ENCODE data around the gene ZNF17. TPM values are rescaled to one million over a fixed set of nuclear protein-coding genes. Genes with fewer than 3 reads are reported as not detected.
"Not testable (repeated sequence)": the region's sequence is repeated elsewhere in the genome, so short reads cannot be mapped to it uniquely, and the experiment has no call there.

The ZNF17 gene
- total RNA-seq, 1 donor from 2014 or later: 11.3 TPM

DNA sequence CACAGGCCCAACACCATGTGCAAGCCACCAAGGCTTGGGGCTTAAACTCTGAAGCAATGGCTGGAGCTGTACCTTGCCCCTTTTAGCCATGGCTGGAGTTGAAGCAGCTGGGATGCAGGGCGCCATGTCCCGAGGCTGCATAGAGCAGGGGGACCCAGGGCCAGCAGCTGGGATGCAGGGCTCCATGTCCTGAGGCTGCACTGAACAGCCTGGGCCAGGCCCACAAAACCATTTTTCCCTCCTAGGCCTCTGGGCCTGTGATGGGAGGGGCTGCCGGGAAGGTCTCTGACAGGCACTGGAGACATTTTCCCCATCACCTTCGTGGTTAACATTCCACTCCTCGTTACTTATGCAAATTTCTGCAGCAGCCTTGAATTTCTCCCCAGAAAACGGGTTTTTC, 36.8 kb upstream of the ZNF17 start:
- no peak for FAIRE-seq

DNA sequence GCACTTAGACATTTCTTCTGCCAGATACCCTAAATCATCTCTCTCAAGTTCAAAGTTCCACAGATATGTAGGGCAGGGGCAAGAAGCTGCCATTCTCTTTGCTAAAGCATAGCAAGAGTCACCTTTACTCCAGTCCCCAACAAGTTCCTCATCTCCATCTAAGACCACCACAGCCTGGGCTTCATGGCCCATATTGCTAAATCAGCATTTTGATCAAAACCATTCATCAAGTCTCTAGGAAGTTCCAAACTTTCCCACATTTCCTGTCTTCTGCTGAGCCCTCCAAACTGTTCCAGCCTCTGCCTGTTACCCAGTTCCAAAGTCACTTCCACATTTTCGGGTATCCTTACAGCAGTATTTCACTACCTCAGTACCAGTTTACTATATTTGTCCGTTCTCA, 36.3 kb upstream of the ZNF17 start:
- not testable (repeated sequence) for H3K4me3 ChIP-seq (ENCODE audit: low read depth, low read length); FAIRE-seq; H3K27me3 ChIP-seq (ENCODE audit: control insufficient read depth, insufficient read depth, low read length); H3K36me3 ChIP-seq (ENCODE audit: control insufficient read depth, insufficient read depth, low read length); DNase-seq (ENCODE audit: low read depth)

More for the DNA sequence above, 36.8 kb upstream of the ZNF17 start:
- no peak for DNase-seq (ENCODE audit: low read depth)
- TF ChIP-seq, protein P1, sequence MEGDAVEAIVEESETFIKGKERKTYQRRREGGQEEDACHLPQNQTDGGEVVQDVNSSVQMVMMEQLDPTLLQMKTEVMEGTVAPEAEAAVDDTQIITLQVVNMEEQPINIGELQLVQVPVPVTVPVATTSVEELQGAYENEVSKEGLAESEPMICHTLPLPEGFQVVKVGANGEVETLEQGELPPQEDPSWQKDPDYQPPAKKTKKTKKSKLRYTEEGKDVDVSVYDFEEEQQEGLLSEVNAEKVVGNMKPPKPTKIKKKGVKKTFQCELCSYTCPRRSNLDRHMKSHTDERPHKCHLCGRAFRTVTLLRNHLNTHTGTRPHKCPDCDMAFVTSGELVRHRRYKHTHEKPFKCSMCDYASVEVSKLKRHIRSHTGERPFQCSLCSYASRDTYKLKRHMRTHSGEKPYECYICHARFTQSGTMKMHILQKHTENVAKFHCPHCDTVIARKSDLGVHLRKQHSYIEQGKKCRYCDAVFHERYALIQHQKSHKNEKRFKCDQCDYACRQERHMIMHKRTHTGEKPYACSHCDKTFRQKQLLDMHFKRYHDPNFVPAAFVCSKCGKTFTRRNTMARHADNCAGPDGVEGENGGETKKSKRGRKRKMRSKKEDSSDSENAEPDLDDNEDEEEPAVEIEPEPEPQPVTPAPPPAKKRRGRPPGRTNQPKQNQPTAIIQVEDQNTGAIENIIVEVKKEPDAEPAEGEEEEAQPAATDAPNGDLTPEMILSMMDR (IDR thresholded peaks at IDR 0.05; ENCODE audit: insufficient read depth, low read length, severe bottlenecking): no peak
- Histone ChIP-seq H3K4me3 (ENCODE audit: low read depth, low read length) (no peak overlapping the region), H3K36me3 (ENCODE audit: control insufficient read depth, insufficient read depth, low read length) (peaks cover 8% of the 10 kb centered on the region), H3K27me3 (ENCODE audit: control insufficient read depth, insufficient read depth, low read length) (no peaks in the 10 kb centered on the region)

DNA sequence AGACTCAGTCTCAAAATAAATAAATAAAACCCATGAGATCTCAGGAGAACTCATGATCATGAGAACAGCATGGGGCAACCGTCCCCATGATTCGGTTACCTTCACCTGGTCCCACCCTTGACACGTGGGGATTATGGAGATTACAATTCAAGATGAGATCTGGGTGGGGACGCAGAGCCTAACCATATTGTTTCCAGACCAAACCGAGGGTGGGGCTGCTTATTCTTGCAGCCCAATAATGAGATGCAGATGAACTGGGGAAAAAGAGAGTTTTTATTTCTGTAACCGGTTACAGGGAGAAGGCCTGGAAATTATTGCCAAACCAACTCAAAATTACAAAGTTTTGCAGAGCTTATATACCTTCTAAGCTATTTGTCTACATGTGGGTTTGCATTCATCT, 34.8 kb upstream of the ZNF17 start:
- no peak overlapping the region for H3K4me3 ChIP-seq (ENCODE audit: low read depth, low read length)
- TF ChIP-seq, protein P1 (IDR thresholded peaks at IDR 0.05; ENCODE audit: insufficient read depth, low read length, severe bottlenecking): no peak
- DNase-seq (ENCODE audit: low read depth): no peak
- peaks cover 8% of the 10 kb centered on the region for H3K36me3 ChIP-seq (ENCODE audit: control insufficient read depth, insufficient read depth, low read length)
- H3K27me3 ChIP-seq (ENCODE audit: control insufficient read depth, insufficient read depth, low read length): no peaks in the 10 kb centered on the region
- FAIRE-seq: no peak

DNA sequence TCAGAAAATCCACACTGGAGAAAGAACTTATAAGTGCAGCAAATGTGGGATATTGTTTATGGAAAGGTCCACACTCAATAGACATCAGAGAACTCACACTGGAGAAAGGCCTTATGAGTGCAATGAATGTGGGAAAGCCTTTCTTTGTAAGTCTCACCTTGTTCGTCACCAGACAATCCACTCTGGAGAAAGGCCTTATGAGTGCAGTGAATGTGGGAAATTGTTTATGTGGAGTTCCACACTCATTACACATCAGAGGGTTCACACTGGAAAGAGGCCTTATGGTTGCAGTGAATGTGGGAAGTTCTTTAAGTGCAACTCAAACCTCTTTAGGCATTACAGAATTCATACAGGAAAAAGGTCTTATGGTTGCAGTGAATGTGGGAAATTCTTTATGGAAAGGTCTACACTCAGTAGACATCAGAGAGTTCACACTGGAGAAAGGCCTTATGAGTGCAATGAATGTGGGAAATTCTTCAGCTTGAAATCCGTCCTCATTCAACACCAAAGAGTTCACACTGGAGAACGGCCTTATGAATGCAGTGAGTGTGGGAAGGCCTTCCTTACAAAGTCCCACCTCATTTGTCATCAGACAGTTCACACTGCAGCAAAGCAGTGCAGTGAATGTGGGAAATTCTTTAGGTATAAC, 33.3 kb upstream of the ZNF17 start:
- H3K4me3 ChIP-seq (ENCODE audit: low read depth, low read length): no peak overlapping the region
- peaks cover 4% of the 10 kb centered on the region for H3K36me3 ChIP-seq (ENCODE audit: control insufficient read depth, insufficient read depth, low read length)
- H3K27me3 ChIP-seq (ENCODE audit: control insufficient read depth, insufficient read depth, low read length): no peaks in the 10 kb centered on the region
- TF ChIP-seq, protein P1 (IDR thresholded peaks at IDR 0.05; ENCODE audit: insufficient read depth, low read length, severe bottlenecking): no peak
- FAIRE-seq (no peak), DNase-seq (ENCODE audit: low read depth) (no peak)

DNA sequence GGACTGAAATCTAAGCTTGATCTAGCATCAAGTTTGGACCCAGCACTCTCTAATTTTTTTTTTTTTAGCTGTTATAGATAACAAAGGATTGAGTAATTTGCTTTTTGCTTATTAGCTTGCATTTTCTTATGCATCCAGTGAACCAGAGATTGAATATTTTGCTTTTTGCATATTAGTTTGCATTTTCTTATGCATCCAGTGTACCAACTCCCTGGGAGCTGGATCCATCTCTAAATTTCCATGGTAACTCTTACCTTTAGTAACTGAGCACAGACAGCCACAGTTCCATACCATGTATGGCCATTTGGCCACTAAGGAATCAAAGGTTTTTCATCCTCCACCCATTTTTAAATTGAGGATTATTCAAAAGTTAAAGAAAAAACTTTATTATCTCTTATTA, 30.0 kb upstream of the ZNF17 start:
- H3K4me3 ChIP-seq (ENCODE audit: low read depth, low read length): no peak overlapping the region
- H3K36me3 ChIP-seq (ENCODE audit: control insufficient read depth, insufficient read depth, low read length): no peaks in the 10 kb centered on the region
- DNase-seq (ENCODE audit: low read depth) (no peak), FAIRE-seq (no peak)
- TF ChIP-seq, protein P1 (IDR thresholded peaks at IDR 0.05; ENCODE audit: insufficient read depth, low read length, severe bottlenecking): no peak
- H3K27me3 ChIP-seq (ENCODE audit: control insufficient read depth, insufficient read depth, low read length): no peaks in the 10 kb centered on the region

DNA sequence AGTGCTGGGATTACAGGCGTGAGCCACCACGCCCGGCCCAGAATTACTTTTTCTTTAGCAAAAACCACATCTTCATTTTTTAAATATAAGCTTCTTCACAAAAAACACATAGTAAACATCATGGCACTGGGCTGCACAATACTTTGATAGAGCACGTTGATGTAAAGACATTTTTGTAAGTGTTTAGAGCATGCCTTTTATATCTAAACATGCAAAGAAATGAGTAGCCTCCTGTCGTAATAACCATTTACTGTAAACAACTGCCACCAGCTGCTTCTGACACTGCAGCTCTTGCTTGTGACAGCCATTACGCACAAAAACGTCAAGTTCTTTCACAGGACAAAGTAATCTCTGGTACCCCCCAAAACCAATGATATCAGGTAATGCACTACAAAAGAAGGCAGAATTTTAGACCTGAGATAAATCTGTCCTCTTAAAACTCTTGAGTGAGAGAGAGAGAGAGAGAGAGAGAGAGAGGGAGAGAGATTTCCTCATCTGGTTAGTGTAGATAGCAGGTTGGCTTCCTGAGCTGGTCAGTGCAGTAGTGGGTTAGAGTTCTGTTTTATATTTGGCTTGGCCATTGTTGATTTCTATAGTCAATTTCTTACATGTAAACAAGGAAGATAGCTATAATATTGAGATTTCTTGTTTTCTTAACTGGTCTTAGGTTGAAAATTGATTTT, 28.0 kb upstream of the ZNF17 start:
- H3K36me3 ChIP-seq (ENCODE audit: control insufficient read depth, insufficient read depth, low read length): no peaks in the 10 kb centered on the region
- TF ChIP-seq, protein P1 (IDR thresholded peaks at IDR 0.05; ENCODE audit: insufficient read depth, low read length, severe bottlenecking): no peak
- H3K4me3 ChIP-seq (ENCODE audit: low read depth, low read length): no peak overlapping the region
- no peak for DNase-seq (ENCODE audit: low read depth)
- no peaks in the 10 kb centered on the region for H3K27me3 ChIP-seq (ENCODE audit: control insufficient read depth, insufficient read depth, low read length)
- no peak for FAIRE-seq

All from bronchial epithelial cell (primary cell).